ENCODE results near the gene ARHGAP23.
"Not testable (repeated sequence)": the region's sequence is repeated elsewhere in the genome, so short reads cannot be mapped to it uniquely, and the experiment has no call there.

Gene ARHGAP23

DNA sequence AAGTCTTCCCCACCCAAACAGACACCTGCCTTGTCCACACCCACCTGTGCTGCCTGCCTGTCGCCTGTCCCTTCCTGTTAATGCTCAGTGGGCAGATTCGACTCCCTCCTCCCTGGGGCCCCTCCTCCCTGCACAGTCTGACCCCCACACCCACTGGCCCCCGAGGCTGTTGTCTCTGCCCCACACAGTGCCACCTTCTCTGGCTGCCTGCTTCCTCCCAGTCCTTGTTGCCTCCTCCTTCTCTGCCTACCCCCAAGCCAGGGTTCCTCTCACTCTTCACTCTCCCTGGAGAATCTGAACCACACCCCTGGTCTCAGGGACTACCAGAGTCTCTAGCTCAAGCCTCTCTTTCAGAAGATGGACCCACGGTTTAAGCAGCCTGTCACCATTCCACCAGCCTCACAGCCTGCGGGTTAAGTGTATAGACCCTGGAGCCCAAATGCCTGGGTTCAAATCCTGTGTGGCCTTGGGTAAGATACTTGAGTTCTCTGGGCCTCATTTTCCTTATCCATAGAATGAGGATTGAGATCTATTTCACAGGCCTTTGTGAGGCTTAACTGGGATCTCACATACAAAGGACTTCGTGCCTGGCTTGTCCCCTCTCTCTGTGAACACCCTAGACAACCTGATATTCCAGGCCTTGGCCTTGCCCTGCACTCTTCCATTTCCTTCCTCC lies 3.8 kb upstream of the ARHGAP23 start:
- no peak for DNase-seq

- no peak for DNase-seq
Measured at GRCh38 chr17:38425031-38425430, 3.2 kb upstream of the ARHGAP23 start.

DNA sequence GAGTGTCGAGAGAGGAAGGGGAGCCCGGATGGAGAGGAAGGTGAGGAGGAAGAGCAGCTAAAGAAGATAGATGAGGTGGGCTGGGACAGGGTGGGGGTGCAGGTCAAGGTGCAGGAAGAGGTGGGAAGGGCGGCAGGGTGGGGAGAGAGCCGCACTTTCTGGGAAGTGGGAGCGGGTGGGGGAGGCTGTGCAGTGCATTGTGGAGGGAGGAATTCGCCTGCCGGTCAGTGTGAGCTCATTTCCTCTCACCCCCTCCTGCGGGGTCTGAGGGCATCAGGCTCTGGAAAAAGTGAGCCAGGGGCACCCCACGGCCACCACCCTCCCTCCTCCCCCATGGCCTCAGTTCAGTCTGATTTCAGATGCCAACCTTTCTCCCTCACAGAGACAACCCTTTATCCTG lies 2.5 kb upstream of the ARHGAP23 start:
- peak; percentile 71 for DNase-seq

DNA sequence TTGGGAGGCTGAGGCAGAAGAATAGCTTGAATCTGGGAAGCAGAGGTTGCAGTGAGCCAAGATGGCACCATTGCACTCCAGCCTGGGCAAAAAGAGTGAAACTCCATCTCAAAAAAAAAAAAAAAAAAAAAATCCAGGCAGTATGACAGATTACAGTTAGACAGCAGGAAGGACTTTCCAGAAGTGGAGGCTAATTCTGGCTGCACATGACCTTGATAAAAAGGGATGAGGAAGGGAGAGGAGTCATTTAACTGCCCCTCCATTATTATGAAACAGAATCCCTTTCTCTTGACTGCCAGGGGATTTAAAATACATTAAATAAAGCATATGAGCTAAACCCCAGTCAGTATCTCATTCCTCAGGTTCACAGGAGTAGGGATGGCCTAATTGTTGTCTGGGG lies 1.8 kb upstream of the ARHGAP23 start:
- DNase-seq: no peak

- DNase-seq: no peak
Measured at GRCh38 chr17:38427160-38427949, 909 bp upstream of the ARHGAP23 start.

DNA sequence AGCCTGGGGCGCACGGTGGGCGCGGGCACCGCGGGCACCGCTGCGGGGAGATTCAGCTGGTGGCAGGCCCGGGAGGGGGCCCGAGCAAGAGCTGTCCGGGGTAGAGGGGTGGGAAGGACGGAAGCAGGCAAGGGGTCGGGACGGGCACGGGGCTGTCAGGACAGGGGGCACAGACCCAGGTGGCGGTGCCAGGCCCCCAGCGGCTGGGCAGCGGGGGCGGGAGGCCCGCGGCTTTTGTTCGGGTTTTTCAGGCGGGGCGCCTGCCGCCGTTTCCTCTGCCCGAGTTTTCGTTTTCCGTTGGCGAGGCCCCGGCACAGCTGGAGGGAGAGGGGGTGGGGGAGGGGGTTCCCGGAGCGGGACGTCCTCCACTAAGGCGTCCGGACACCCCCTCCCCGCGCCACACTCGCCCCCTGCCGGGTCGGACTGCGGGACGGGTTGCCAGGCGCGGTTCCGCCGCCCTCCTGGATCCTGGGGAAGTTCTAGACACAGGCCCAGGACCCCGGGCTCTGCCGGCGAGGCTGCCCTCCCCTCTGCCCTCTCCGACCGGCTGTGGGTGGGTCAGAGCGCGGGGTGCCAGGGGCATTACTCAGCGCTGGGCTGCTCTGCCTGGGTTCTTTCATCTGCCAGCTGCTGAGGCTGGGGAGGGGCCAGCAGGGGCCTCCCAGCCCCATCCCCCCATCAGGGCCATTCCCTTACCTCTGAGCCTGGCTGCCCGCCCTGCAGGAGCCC lies 543 bp downstream of the ARHGAP23 start:
- DNase-seq: peak; percentile 82

GRCh38 chr17:38429476-38430100 lies 1.3 kb downstream of the ARHGAP23 start:
- DNase-seq: no peak

DNA sequence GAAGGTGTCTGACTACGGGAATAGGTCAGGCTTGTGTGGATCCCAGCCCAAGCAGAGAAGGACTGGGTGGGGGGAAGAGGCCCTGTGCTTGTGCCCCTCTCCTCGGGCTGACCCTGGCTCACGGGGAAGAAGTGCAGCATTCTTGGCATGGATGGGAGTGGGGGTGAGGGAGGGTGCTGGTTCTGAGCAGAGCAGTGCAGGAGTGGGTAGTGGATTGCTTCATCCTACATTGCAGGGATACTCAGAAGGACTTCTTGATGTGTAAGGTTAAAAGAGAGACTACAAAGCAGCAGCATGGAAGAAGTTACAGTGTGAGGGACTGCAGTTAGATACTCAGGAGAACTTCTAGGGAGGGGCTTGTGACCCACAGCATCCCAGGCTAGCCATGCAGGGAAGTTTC lies 2.1 kb downstream of the ARHGAP23 start:
- DNase-seq: no peak

- no peak for DNase-seq
Measured at GRCh38 chr17:38430822-38431221, 2.6 kb downstream of the ARHGAP23 start.

DNA sequence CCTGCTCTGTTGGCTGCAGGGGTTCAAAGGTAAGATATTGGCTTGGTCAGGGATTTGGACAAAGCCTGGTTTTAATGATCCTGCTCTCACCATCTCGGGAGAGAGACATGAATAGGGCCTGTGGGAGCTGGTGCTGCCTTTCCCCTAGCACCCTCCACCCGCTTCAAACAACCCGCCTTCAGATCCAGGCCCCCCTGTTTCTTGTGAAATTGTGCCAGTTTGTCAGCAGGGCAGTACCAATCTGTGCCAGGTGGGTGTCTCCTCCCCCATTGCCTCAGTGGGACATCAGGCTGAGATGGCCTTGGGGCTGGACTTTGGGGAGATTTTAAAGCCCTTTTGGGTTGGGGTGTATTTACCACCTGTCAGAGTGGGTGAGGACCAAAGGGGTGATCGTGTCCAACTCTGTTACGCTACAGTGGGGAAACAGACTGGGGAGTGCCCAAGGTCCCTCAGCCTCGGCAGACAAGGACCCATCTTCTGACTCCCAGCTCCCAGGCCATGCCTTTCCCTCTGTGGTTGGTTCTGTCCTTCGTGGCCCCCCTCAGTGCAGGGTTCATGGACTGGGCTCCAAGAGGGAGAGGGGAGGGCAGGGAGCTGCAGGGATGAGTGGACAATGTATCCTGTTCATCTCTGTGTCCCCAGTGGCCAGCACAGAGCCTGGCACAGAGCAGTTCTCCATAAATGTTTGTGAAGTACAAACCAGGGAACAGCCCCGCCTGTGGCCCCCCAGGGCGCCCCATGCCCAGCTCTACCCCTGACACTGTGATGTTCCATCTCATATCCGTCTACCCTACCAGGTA lies 3.3 kb downstream of the ARHGAP23 start:
- DNase-seq: no peak

- no peak for DNase-seq
Measured at GRCh38 chr17:38434178-38434665, 6.0 kb downstream of the ARHGAP23 start.

DNA sequence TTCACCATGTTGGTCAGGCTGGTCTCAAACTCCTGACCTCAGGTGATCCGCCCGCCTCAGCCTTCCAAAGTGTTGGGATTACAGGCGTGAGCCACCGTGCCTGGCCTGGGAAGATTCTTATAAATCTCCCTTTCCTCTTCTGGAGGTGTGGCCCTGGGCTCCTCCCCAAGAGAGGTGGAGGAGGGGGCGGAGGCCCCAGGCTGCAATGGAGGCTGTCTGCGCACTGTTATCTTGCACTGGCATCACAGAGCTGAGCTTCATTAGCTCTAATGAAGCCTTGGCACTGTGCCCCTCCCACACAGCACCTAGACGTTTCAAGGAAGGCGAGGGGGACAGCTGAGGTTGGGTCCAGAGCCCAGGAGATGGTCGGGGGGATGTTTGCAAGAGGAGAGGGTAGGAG lies 7.5 kb downstream of the ARHGAP23 start:
- DNase-seq: no peak

DNA sequence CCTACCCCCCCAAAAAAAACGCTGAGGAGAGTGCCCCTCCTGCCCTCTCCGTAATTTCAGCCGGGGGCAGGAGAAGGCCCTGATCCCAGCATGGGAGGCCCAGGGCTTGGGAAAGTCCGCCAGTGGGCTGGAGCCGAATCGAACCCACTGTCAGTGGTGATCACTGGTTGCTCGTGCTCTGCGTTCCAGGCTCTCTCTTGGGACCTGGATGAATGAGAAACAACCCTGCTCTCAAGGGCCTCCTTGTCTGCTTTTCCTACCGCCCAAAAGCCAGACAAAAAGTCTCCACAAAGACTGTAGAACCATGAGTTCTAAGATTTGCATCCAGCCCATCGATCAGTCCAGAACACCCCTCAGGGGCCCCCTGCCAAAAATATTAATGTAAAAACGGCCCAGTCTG lies 8.1 kb downstream of the ARHGAP23 start:
- no peak for DNase-seq

GRCh38 chr17:38437313-38437712 lies 9.0 kb downstream of the ARHGAP23 start:
- DNase-seq: not testable (repeated sequence)

DNA sequence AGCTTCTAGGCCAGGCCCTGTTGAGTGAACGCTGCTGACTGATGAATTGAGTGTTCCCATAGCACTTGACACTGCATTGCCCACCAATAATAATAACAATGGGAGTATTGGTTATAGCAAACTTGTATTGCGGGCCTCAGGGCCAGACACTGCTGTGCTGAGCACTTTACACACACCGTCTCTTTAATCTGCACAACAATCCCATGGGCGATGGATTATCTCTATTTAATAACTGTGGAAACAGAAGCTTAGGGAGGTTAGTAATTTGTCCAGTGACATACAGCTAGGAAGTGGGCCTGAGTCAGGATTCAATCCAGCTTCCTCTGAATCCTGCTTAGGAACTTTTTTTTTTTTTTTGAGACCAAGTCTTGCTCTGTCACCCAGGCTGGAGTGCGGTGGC lies 11.2 kb downstream of the ARHGAP23 start:
- no peak for DNase-seq

GRCh38 chr17:38440614-38441397 lies 12.5 kb downstream of the ARHGAP23 start:
- DNase-seq: peak; percentile 79

- DNase-seq: no peak
Measured at GRCh38 chr17:38441429-38442061, 13.3 kb downstream of the ARHGAP23 start.

GRCh38 chr17:38442548-38442947 lies 14.3 kb downstream of the ARHGAP23 start:
- no peak for DNase-seq

DNA sequence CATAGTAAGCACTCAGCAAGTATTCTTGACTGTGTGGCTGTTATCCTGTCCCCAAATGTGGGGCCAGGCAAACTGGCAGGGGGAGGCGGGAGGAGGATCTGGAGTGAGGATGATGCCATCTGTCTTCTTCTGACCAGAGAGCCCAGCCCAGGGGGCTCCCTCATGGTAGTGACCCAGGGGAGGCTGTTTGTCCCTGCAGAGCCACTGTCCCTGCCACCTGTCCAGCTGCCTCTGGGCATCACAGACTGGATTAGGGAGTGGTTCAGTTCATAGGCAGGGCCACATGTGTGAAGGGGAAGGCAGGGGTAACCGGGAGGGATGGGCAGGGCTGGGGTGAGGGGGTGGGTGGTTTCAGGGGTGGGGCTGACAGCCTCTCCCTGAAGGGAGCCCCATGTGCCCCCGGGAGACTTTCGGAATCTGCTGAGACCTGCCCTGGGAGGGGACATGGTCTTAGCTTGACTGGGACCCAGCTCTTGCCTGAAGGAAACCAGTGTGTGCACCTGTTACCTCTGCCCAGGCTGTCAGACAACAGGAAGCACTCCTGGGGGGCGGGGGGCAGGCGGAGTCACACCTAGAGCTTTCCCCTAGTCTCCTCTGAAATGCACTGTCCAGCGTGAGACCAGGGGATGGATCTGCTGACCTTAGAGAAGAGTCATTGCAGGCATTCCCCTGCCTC lies 15.2 kb downstream of the ARHGAP23 start:
- no peak for DNase-seq

DNA sequence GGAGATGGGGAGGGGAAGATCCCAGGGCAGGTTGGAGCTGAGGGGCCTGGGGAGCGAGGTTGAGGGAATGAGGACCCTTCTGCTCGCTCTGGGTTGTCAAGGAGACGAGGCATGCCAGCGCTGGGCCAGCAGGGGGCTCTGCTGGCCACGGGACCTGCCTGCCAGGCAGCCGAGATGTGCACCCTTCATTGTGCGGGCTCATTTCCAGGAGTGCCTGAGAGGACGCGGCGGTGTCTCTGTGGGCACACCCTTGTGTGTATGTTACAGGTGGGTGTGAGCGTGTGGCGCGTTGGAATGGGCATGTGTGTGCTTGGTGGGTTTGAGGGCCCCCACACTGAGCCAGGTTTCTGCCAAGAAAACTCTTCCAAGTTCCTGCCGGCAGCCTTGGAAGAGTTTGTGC lies 15.9 kb downstream of the ARHGAP23 start:
- peak; percentile 92 for DNase-seq

Measured in islet precursor cell (in vitro differentiated cells).